ENCODE measurements around the gene GNB1.

DNA sequence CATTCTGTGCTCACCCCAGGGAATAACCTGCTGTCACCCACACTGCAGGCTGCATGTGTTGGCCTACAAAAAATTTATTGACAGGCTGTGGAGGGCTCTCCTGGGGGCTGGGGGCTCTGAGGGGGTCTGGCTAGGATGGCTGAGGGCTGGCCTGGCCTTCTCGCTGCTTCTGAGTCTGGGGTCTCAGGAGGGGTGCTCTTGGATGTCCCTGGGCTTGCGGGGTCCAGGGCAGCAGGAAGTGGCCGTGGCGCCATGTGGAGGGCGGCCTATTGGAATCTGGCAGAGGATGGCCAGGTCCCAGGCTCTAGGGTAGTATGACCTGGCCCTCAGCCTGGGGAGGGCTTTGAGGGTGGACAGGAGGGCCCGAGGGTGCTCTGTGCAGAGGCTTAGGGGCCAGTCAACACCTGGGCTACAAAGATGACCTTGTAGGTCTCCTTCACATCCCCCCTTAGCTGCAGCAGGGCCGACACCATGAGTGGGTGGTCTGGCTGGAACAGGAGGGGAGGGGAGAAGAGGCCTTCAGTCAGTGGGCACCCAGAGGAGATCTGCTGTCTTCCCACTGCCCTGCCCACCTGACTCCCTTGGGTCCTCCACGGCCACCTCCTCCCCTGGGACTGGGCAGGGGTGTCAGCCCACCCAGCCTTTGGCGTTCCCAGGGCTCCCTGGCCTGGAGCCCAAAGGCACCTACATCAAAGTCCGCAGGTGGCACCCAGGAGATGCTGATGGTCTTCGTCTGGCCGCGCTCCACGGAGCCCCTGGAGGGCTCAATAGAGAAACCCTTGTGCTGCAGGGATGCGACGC, 31.2 kb upstream of the GNB1 start:
- TF ChIP-seq FOS (IDR thresholded peaks at IDR 0.05; ENCODE audit: low read depth, low read length) (no peak), CEBPB (IDR thresholded peaks at IDR 0.05; ENCODE audit: low read depth, low read length) (no peak), POLR2A (IDR thresholded peaks at IDR 0.05; ENCODE audit: low read depth, low read length) (no peak), CTCF (conservative IDR thresholded peaks at IDR 0.05; ENCODE audit: low read depth, low read length) (no peak), RAD21 (IDR thresholded peaks at IDR 0.05; ENCODE audit: low read length) (no peak), RFX5 (IDR thresholded peaks at IDR 0.05; ENCODE audit: low read depth, low read length) (no peak), MXI1 (IDR thresholded peaks at IDR 0.05; ENCODE audit: borderline replicate concordance, low read depth, low read length) (no peak), RCOR1 (IDR thresholded peaks at IDR 0.05; ENCODE audit: insufficient replicate concordance, low read length) (no peak), MAFK (IDR thresholded peaks at IDR 0.05; ENCODE audit: low read depth, low read length) (no peak), SMC3 (IDR thresholded peaks at IDR 0.05; ENCODE audit: low read depth, low read length) (no peak), ELK1 (IDR thresholded peaks at IDR 0.05; ENCODE audit: borderline replicate concordance, low read depth, low read length) (no peak), USF2 (IDR thresholded peaks at IDR 0.05; ENCODE audit: low read depth, low read length) (no peak), CHD1 (IDR thresholded peaks at IDR 0.05; ENCODE audit: low read depth, low read length) (no peak), MAZ (IDR thresholded peaks at IDR 0.05; ENCODE audit: borderline replicate concordance, low read depth, low read length) (no peak)

All from IMR-90 (cell line).